KMS-11 (cell line): ENCODE measurements around the gene MICAL2.

Experiments
- H2AFZ ChIP-seq: fragments of 200-600 bp; sonication (generic); 2 replicates; pipeline ENCODE4 v1.6.1; 2016; ENCODE audit warnings: antibody characterized with exemption, mixed run types, low read depth
- H3K27ac ChIP-seq: fragments of 200-600 bp; sonication (generic); 2 replicates; pipeline ENCODE4 v1.6.1; 2016; ENCODE audit warnings: mild to moderate bottlenecking, mixed run types
- H3K27me3 ChIP-seq: fragments of 200-600 bp; sonication (generic); 2 replicates; pipeline ENCODE4 v1.6.1; 2017; ENCODE audit warnings: mild to moderate bottlenecking, low read depth, mixed run types, moderate library complexity; ENCODE audit not compliant: insufficient read depth
- H3K36me3 ChIP-seq: fragments of 200-600 bp; sonication (generic); 2 replicates; pipeline ENCODE4 v1.6.1; 2017; ENCODE audit warnings: mild to moderate bottlenecking, mixed run types; ENCODE audit not compliant: insufficient read depth
- H3K4me1 ChIP-seq: fragments of 200-600 bp; sonication (generic); 2 replicates; pipeline ENCODE4 v1.6.1; 2016; ENCODE audit warnings: mild to moderate bottlenecking, low read depth, mixed run types; ENCODE audit not compliant: poor library complexity, severe bottlenecking
- H3K4me2 ChIP-seq: fragments of 200-600 bp; sonication (generic); 2 replicates; pipeline ENCODE4 v1.7.0; 2016; ENCODE audit warnings: mild to moderate bottlenecking, mixed run types
- H3K4me3 ChIP-seq: fragments of 200-600 bp; sonication (generic); IDR thresholded peaks from 2 replicates; pipeline ENCODE4 v1.6.1; 2017; ENCODE audit warnings: low read depth, low read length, mixed read lengths; ENCODE audit not compliant: insufficient read depth
- H3K79me2 ChIP-seq: fragments of 200-600 bp; sonication (generic); 2 replicates; pipeline ENCODE4 v1.6.1; 2016; ENCODE audit warnings: low read depth, mixed run types; ENCODE audit not compliant: insufficient read depth
- H3K9ac ChIP-seq: fragments of 200-600 bp; sonication (generic); 2 replicates; pipeline ENCODE4 v1.6.1; 2016; ENCODE audit warnings: mild to moderate bottlenecking, mixed run types
- H4K20me1 ChIP-seq: fragments of 200-600 bp; sonication (generic); 2 replicates; pipeline ENCODE4 v1.6.1; 2016; ENCODE audit warnings: mild to moderate bottlenecking, mixed run types; ENCODE audit not compliant: insufficient read depth
- TF ChIP-seq, protein P1 (sequence below): fragments of 200-600 bp; sonication (generic); conservative IDR thresholded peaks from 2 replicates; pipeline ENCODE4 v1.6.1; 2017; ENCODE audit warnings: low read depth, mild to moderate bottlenecking, antibody characterized with exemption, low read length, moderate library complexity, mixed read lengths

The MICAL2 gene

DNA sequence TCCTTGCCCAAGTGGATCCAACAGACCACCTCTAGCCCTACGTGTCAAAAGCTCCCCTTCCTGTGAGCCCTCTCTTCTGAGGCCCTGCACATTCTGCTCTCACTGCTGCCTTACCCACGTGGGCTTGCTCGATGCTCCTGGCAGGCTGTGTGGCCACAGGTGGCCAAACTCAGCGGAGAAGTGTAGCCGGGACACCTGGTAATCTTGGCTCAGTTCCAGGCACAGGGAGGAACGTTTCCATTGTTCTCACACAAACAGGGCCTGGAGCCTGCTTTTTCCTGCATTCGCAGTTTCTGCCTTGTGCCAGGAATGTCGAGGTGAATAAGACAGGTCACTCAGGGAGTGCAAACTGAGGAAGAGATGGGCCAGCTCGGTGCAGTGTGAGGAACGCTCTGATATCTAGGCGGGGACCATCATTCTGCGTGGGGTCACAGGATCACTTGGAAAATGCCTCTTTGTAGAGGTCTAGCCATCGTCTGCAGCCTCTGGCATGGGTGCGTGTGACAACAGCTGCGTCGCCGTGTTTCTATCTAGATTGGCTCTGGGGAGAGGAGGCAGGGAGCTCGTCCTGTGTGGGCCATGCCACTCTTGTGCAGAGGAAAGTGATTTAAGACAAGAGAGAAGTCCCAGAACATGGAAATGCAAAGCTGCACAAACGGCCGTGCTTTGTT is 139.3 kb downstream of the MICAL2 start:
- peak overlapping the region; percentile 23; the same call in 1 of the 2 replicates for H3K27ac ChIP-seq
- no peak overlapping the region for H3K4me3 ChIP-seq
- no peaks in the 10 kb centered on the region for H3K36me3 ChIP-seq
- peak overlapping the region; percentile 2; the same call in 1 of the 2 replicates for H3K9ac ChIP-seq
- no peaks in the 10 kb centered on the region for H3K27me3 ChIP-seq
- H3K4me2 ChIP-seq, result peak overlapping the region; percentile 41
- H2AFZ ChIP-seq, result no peak overlapping the region
- H4K20me1 ChIP-seq, result no peaks in the 10 kb centered on the region
- H3K4me1 ChIP-seq, result peaks cover 51% of the 10 kb centered on the region
- TF ChIP-seq, protein P1, sequence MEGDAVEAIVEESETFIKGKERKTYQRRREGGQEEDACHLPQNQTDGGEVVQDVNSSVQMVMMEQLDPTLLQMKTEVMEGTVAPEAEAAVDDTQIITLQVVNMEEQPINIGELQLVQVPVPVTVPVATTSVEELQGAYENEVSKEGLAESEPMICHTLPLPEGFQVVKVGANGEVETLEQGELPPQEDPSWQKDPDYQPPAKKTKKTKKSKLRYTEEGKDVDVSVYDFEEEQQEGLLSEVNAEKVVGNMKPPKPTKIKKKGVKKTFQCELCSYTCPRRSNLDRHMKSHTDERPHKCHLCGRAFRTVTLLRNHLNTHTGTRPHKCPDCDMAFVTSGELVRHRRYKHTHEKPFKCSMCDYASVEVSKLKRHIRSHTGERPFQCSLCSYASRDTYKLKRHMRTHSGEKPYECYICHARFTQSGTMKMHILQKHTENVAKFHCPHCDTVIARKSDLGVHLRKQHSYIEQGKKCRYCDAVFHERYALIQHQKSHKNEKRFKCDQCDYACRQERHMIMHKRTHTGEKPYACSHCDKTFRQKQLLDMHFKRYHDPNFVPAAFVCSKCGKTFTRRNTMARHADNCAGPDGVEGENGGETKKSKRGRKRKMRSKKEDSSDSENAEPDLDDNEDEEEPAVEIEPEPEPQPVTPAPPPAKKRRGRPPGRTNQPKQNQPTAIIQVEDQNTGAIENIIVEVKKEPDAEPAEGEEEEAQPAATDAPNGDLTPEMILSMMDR, result no peak
- H3K79me2 ChIP-seq, result no peaks in the 10 kb centered on the region

DNA sequence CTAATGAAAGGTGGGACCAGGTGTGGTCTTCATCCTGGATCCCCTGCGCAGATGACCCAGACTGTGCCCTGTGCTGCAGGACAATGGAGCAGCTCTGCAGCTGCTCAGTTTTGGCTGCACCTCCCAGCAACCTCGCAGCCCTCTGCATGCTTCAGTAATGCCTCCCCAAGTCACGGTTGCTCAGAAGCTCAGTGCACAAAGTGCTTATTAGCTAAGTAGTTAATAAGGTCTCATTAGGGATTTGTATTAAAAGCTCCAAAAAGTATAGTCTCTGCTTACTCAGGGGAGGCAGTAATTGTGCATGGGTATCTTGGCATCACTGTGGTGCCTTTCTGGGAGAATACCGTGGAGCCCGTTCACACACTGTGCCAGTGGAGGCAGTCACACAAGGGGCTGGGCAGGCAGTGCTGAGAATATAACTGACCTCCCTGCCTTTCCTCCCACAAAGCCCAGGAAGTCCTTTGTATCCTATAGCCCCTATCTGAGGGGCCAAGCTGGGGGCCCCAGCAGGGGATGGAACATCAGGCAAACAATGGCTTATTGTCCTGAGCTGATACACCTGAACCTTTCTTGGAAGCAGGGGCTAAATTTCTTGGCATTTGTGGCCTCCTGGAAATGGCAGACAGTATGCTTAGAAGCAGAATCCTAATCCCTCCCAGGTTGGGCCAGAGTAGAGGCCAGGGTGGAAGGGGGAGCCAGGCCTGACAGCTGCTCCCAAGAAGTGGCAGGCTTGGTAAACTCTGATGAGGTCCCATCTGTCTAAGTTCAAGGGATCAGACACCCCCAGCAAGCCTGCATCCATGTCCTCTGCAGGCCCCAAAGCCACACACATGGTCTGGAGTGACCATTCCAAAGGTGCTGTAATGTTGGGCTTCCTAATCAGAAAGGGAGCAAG is 141.5 kb downstream of the MICAL2 start:
- H3K4me3 ChIP-seq, result no peak overlapping the region
- H3K36me3 ChIP-seq, result no peaks in the 10 kb centered on the region
- no peaks in the 10 kb centered on the region for H3K79me2 ChIP-seq
- H3K27ac ChIP-seq, result no peak overlapping the region
- TF ChIP-seq, protein P1, result no peak
- no peak overlapping the region for H3K4me2 ChIP-seq
- H3K27me3 ChIP-seq, result no peaks in the 10 kb centered on the region
- peaks cover 29% of the 10 kb centered on the region for H3K4me1 ChIP-seq
- no peak overlapping the region for H3K9ac ChIP-seq
- H4K20me1 ChIP-seq, result no peaks in the 10 kb centered on the region
- H2AFZ ChIP-seq, result no peak overlapping the region

DNA sequence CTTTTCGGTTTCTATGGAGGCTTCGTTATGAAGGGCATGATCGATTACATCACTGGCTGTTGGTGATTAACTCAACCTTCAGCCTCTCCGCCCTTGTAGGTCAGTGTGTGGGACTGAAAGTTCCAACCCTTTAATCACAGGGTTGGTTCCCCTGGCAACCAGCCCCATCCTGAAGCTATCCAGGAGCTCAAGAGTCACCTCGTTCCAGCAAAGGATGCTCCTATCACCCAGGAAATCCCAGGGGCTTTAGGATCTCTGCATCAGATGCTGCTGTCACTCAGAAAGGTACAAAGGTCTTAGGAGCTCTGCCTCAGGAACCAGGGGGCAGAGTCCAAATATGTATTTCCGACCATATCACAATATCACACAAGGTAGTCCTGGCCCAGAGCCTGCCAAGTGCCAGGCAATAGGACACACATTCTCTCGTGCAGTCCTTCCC is 143.5 kb downstream of the MICAL2 start:
- H3K79me2 ChIP-seq, result no peaks in the 10 kb centered on the region
- H4K20me1 ChIP-seq, result no peaks in the 10 kb centered on the region
- H3K36me3 ChIP-seq, result no peaks in the 10 kb centered on the region
- no peaks in the 10 kb centered on the region for H3K27me3 ChIP-seq
- no peak overlapping the region for H3K4me3 ChIP-seq
- no peak overlapping the region for H3K4me2 ChIP-seq
- peaks cover 16% of the 10 kb centered on the region for H3K4me1 ChIP-seq
- H2AFZ ChIP-seq, result no peak overlapping the region
- TF ChIP-seq, protein P1, result no peak
- no peak overlapping the region for H3K9ac ChIP-seq
- H3K27ac ChIP-seq, result no peak overlapping the region

DNA sequence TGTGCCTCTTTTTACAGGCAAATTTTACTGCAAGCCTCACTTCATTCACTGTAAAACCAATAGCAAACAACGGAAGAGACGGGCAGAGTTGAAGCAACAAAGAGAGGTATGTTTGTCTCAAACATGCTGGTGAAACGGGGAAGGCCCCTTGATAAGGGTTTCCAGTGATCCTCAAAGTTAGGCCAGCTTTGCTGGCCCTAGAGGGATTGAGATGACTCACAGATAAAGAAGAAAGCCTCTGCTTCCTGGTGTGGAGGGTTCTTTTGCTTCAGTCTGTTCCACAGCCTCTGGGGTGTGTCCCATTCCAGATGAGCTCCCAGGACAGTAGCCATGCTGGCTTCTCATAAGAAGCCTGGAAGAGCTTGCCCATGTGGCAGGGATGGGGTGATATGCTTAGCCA is 148.1 kb downstream of the MICAL2 start:
- no peak overlapping the region for H3K9ac ChIP-seq
- H3K27me3 ChIP-seq, result no peaks in the 10 kb centered on the region
- H3K4me1 ChIP-seq, result no peaks in the 10 kb centered on the region
- no peak overlapping the region for H3K27ac ChIP-seq
- no peaks in the 10 kb centered on the region for H3K36me3 ChIP-seq
- no peak overlapping the region for H3K4me2 ChIP-seq
- H2AFZ ChIP-seq, result no peak overlapping the region
- no peak overlapping the region for H3K4me3 ChIP-seq
- no peaks in the 10 kb centered on the region for H4K20me1 ChIP-seq
- TF ChIP-seq, protein P1, result no peak
- no peaks in the 10 kb centered on the region for H3K79me2 ChIP-seq
